NCI-H146 treated with DMSO at 0.1 percent for 48 hours (cell line): ENCODE measurements around the gene KRTAP3-1.

Source experiments
- DNase-seq: peaks from one replicate; lab custom pipeline; 2025; ENCODE audit not compliant: unreplicated experiment; lab: John Stamatoyannopoulos, UW

The KRTAP3-1 gene

GRCh38 chr17:40980596-40980995, 28.3 kb downstream of the KRTAP3-1 start:
- DNase-seq = no peak

- DNase-seq = no peak
Observed at GRCh38 chr17:40980117-40980516, 28.8 kb downstream of the KRTAP3-1 start.

- no peak for DNase-seq
Observed at GRCh38 chr17:40978575-40979151, 30.3 kb downstream of the KRTAP3-1 start.

- DNase-seq = no peak
Observed at GRCh38 chr17:40975516-40975915, 33.4 kb downstream of the KRTAP3-1 start.

GRCh38 chr17:40974366-40974765, 34.6 kb downstream of the KRTAP3-1 start:
- DNase-seq = no peak

- no peak for DNase-seq
Observed at GRCh38 chr17:40967582-40967981, 41.3 kb downstream of the KRTAP3-1 start.

GRCh38 chr17:40966848-40967247, 42.1 kb downstream of the KRTAP3-1 start, which contains the start of gene KRT39:
Gene KRT39, minus strand, starts transcription at chr17:40966948. Its CDS starts 92 bp downstream, at chr17:40966856.
- DNase-seq = no peak

- DNase-seq = peak; percentile 2
Observed at GRCh38 chr17:40963838-40964237, 45.1 kb downstream of the KRTAP3-1 start.

GRCh38 chr17:40962059-40962561, 46.8 kb downstream of the KRTAP3-1 start:
- DNase-seq = no peak

GRCh38 chr17:40961591-40961990, 47.3 kb downstream of the KRTAP3-1 start:
- DNase-seq = no peak

- DNase-seq = no peak
Observed at GRCh38 chr17:40960144-40960543, 48.8 kb downstream of the KRTAP3-1 start.
